GM21723 (cell line): ENCODE measurements around the gene HBB.
"Not testable (repeated sequence)": the region's sequence is repeated elsewhere in the genome, so short reads cannot be mapped to it uniquely, and the experiment has no call there.

Experiments used
- ATAC-seq: cut with Tn5 transposase; IDR thresholded peaks from one replicate; pipeline ENCODE4 v1.9.1; 2021; ENCODE audit warnings: mild to moderate bottlenecking, moderate library complexity; ENCODE audit not compliant: unreplicated experiment

HBB gene

DNA sequence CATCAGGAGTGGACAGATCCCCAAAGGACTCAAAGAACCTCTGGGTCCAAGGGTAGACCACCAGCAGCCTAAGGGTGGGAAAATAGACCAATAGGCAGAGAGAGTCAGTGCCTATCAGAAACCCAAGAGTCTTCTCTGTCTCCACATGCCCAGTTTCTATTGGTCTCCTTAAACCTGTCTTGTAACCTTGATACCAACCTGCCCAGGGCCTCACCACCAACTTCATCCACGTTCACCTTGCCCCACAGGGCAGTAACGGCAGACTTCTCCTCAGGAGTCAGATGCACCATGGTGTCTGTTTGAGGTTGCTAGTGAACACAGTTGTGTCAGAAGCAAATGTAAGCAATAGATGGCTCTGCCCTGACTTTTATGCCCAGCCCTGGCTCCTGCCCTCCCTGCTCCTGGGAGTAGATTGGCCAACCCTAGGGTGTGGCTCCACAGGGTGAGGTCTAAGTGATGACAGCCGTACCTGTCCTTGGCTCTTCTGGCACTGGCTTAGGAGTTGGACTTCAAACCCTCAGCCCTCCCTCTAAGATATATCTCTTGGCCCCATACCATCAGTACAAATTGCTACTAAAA is at the start of gene HBB:
TSS of gene HBB (minus strand) at position 340 of the 579 bp plus-strand sequence. CDS start at position 290, 50 bp downstream.
- ATAC-seq: no peak

DNA sequence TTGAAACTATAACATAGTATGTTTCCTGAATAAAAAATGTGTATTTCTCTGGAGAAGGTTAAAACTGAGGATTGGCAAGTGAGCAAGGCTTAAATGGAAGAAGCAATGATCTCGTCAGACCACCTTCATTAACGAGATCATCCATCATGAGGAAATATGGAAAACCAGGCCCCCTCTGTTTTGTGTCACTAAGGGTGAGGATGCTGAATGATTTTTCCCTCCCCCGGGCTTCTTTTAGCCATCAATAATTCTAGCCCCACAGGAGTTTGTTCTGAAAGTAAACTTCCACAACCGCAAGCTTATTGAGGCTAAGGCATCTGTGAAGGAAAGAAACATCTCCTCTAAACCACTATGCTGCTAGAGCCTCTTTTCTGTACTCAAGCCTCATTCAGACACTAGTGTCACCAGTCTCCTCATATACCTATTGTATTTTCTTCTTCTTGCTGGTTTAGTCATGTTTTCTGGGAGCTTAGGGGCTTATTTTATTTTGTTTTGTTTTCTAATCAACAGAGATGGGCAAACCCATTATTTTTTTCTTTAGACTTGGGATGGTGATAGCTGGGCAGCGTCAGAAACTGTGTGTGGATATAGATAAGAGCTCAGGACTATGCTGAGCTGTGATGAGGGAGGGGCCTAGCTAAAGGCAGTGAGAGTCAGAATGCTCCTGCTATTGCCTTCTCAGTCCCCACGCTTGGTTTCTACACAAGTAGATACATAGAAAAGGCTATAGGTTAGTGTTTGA is 48.7 kb upstream of the HBB start:
- no peak for ATAC-seq

DNA sequence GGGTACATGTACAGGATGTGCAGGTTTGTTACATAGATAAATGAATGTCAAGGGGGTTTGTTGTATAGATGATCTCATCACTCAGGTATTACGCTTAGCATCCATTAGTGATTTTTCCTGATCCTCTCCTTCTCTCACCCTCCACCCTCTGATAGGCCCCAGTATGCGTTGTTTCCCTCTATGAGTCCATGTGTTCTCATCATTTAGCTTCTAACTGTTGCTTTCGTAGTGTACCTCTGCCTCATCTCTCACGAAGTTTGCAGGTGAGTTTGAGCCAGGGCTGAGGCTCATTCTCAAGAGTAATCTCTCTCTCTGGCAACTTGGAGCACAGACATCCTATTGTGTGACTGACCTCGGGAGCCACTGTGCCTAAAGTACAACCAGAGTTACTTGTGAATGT is 47.5 kb upstream of the HBB start:
- no peak for ATAC-seq

DNA sequence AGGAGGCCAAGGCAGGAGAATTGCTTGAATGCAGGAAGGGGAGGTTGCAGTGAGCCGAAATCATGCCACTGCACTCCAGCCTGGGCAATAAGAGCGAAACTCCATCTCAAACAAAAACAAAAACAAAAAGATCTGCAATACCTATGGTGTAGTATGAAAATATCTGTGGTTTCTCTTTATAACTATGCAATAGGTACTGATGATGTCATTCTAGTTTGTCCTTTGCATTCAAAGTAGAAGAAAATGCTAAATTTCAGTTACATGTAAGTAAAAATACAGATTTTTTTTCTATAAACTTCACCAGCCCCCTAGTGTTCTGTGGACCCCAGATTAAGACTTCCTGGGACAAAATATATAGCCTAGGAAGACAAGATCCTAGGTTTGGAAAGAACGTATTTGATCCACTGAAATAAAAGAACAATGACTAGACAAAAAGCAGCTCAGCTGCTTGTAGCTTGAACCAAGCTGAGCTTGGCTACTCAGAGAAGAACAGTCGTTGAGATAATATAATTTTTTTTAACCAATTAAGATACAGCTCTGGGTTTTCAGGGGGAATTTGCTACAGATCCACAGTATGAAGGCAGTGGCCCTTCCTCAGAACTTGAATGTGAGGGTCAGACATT is 45.6 kb upstream of the HBB start:
- ATAC-seq: no peak

DNA sequence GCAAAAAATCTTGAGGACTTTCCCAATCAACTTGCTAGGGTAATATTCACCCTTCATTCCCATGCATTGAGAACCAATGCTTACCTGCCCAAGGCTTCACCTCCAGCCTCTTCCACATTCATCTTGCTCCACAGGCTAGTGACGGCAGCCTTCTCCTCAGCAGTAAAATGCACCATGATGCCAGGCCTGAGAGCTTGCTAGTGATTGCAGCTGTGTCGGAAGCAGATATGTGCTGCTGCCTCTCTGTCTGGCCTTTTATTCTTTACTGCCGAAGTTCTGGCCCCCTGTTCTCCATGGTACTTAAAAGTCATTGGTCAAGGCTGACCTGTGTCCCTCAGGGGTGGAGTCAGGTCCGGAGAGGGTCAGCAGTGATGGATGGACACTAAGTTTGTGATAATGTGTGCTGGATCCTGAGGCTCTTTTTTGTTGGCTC is 42.9 kb upstream of the HBB start, which contains the start of gene HBE1:
TSS of gene HBE1 (minus strand) at position 231 of the 433 bp plus-strand sequence. CDS start at position 176, 55 bp downstream.
- ATAC-seq: no peak

DNA sequence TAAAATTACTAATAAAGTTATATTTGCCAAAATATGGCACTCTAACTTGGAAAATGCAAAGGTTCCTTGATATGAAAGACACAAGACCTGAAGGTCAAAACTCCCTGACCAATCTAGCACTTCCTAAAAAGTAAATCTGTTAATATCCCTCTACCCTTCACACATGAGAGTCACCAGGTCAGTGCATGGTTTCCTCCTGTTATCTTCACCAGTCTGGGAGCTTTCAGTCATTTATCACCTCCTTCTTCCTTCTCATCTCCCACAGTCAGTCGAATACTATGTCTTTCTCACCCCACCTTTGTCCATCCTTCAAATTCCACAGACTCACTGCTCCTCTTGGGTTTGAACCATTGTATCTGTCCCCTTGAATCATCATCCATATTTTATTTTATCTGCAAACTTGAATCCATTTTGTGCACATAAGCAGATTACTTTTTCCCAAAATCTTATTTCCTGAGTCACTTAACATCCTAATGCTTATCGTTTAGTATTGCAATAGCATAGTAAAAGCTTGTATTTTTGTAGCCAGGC is 40.2 kb upstream of the HBB start:
- no peak for ATAC-seq

DNA sequence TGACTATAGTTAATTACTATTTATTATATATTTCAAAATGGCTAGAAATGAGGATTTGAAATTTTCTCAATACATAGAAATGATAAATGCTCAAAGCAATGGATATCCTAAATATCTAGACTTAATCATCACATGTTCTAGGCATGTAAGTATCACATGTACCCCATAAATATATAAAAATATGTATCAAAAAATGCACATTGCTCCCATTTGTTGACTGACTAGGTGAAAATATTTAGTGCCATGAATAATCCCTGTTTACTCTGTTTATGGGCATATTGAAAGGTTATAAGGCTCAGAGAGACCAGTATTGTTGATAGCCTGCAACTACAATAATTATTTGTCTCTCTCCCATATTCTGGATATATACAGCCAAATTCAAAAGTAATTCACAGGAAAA is 39.7 kb upstream of the HBB start:
- ATAC-seq: no peak

DNA sequence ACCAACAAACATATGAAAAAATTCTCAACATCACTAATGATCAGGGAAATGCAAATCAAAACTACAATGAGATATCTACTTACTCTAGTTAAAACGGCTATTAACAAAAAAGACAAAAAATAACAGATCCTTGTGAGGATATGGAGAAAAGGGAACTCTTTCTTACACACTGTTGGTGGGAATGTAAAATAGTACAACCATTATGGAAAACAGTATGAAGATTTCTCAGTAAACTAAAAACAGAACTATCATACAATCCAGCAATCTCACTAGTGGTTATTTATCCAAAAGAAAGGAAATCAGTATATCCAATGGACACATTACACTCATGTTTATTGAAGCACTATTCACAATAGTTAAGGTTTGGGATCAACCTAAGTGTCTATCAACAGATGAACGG is 39.0 kb upstream of the HBB start:
- ATAC-seq: no peak

DNA sequence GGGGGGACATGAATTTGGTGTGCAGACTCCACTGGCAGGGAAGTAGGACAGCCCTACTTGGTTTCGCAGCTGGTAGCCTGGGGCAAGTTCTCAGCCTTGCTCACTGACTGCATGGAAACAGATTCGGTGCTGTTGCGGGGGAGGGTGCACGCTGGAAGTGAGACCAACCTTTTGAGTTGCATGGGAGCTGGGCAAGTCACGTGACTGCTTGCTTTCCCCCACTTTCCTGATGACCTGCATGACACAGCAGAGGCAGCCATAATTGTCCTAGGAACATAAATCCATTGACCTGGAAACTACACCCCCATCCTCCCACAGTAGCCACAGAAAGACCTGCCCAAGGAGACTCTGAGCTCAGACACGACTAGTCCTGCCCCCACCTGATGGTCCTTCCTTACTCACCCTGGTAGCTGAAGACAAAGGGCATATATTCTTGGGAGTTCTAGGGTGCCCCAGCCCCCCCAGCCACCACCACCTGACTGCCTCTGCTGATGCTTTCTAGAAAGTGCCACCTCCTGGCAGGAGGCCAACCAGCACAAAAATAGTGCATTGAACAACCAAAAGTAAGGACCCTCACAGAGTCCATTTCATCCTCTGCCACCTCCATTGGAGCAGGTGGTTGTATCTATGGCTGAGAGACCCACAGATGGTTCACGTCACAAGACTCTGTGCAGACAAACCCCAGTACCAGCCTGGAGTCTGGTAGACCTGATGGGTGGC is 31.8 kb upstream of the HBB start:
- no peak for ATAC-seq

DNA sequence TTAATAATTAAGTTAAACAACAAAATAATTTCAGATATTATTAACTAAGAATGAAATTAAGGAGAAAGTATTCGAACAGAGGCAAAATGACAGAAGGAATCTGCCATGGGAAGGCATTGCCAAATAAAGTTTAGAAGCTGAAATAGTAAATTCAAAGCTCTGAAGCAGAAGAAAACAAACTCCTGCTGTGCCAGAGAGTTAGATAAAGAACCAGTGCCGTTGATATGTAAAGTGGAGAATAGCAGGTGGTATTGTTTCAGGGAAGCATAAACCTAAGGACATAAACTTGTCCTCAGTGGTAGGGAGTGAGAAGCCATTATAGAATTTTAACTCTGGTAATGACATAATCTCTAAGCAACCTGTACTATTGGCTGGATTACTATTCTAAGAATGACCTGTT is 30.4 kb upstream of the HBB start:
- ATAC-seq: no peak

DNA sequence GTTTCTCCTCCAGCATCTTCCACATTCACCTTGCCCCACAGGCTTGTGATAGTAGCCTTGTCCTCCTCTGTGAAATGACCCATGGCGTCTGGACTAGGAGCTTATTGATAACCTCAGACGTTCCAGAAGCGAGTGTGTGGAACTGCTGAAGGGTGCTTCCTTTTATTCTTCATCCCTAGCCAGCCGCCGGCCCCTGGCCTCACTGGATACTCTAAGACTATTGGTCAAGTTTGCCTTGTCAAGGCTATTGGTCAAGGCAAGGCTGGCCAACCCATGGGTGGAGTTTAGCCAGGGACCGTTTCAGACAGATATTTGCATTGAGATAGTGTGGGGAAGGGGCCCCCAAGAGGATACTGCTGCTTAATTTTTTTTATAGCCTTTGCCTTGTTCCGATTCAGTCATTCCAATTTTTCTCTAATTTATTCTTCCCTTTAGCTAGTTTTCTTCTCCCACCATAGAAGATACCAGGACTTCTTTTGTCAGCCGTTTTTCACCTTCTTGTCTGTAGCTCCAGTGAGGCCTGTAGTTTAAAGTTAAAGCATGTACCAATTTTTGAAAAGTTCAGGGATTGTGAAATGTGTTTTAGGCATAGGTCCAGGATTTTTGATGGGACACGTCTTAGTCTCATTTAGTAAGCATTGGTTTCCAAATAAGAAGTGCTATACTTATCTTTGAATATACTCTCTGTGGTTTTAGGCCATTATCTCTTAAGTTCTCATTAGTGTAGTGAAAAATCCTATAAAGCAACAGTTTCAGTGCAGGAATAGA is 28.0 kb upstream of the HBB start, which contains the start of gene HBG2:
TSS of gene HBG2 (minus strand) at position 136 of the 768 bp plus-strand sequence. CDS start at position 83, 53 bp downstream.
- not testable (repeated sequence) for ATAC-seq

DNA sequence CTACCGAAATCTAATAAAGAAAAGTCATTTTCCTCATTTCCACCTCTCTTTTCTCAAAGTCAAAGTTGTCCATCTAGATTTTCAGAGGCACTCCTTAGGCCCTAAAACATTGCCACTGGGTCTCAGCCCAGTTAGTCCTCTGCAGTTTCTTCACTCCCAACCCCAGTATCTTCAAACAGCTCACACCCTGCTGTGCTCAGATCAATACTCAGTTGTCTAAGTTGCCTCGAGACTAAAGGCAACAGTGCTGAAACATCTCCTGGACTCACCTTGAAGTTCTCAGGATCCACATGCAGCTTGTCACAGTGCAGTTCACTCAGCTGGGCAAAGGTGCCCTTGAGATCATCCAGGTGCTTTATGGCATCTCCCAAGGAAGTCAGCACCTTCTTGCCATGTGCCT is 27.2 kb upstream of the HBB start:
- not testable (repeated sequence) for ATAC-seq

DNA sequence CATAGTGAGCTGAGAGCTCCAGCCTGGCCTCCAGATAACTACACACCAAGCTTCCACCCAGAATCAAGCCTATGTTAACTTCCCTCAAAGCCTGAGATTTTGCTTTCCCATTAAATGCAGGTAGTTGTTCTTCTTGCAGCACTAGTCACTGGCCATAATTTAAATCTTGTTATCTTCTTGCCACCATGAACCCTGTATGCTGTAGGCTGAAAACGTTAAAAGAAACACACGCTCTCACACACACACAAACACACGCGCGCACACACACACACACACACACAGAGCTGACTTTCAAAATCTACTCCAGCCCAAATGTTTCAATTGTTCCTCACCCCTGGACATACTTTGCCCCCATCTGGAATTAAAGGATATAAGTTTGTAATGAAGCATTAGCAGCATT is 26.6 kb upstream of the HBB start:
- ATAC-seq: not testable (repeated sequence)

DNA sequence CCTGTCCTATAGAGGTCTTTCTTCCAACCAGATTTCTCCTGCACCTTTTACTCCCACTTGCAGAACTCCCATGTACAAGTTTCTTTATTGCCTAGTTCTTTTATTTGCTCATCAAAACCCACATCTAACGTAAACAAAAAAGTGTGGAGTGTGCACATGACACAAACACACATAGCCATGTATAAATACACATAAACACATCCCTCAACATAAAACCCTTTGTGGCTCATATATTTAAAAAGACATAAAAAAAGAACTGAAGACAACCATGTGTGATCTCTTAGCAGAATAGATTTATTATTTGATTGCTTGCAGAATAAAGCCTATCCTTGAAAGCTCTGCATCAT is 26.0 kb upstream of the HBB start:
- ATAC-seq: no peak

DNA sequence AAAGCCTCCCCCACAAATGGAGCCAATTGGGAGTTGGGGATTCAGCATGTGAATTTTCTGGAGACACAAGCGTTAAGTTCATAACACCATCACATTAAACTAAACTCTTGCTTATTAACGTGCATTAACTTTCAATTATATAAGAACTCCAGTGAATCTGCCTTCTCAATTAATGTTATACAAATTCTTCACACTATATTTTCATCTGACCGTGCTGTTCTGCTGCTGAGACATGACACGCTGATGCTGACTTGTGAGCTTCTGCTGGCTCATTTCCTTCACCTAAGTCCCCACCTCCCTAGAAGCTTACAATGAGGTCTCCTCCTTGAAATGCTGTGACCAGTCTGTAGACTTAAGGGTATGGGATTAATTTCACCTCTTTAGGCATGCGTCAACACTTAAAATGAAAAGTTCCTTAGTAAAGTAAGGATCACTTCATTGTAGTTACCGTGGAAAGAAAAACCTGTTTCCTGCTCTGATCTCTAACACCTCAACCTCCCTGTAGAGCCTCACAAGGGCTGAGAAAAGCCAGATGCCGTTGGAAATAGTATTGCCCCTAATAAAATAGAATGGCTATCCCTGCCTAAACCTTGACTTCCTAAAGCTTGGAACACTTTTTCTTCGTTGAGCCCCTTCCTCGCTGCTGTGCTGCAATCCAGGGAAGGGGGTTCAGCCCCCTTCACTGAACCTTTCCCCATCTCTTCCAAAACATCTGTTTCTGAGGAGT is 25.5 kb upstream of the HBB start:
- no peak for ATAC-seq

DNA sequence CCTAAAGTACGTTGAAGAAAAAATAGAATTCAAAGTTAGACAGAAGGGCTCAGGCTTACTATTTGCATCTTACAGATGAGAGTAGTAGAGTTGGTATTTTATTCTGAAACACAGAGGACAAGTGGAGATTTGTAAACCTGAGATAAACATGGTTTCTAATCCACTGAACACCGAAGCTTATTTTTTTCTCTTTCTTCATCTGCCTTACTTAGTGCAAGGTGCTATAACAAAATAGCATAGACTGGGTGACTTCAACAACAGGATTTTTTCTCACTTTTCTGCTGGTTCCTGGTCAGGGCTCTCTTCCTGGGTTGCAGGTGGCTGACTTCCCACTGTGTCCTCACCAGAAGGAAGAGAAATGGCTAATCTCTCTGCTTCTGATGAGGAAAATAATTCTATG is 24.9 kb upstream of the HBB start:
- no peak for ATAC-seq

DNA sequence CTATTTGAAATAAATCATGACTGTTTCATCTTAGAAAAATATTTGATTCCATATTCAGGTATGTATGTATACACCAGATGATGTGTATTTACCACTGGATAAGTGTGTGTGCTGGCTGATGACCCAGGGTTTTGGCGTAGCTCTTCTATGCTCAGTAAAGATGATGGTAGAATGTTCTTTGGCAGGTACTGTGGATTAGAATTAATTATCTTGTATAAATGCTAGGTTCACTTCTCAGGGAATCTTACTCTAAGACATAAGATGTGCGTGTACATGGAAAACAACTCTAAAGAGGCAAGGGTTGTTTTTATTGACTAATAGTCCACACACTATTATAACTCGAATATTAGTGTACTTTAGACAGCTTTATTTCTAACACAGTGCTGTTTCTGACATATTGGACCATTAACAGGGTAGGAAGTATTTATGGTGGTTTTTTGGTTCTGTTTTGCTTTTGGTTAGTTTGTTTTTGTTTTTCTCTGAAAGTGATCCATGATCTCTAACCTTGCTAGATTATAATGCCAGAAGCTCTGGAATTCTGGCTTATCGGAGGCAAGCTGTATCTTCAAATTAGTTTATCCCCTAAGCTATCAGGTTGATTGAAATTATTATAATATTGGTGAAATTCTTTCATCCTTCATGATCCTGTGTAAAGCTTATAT is 23.8 kb upstream of the HBB start:
- no peak for ATAC-seq

DNA sequence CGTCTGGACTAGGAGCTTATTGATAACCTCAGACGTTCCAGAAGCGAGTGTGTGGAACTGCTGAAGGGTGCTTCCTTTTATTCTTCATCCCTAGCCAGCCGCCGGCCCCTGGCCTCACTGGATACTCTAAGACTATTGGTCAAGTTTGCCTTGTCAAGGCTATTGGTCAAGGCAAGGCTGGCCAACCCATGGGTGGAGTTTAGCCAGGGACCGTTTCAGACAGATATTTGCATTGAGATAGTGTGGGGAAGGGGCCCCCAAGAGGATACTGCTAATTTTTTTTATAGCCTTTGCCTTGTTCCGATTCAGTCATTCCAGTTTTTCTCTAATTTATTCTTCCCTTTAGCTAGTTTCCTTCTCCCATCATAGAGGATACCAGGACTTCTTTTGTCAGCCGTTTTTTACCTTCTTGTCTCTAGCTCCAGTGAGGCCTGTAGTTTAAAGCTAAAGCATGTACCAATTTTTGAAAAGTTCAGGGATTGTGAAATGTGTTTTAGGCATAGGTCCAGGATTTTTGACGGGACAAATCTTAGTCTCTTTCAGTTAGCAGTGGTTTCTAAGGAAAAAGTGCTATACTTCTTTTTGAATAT is 23.0 kb upstream of the HBB start, which contains the start of gene HBG1:
TSS of gene HBG1 (minus strand) at position 51 of the 590 bp plus-strand sequence. CDS start 53 bp downstream, outside the sequence.
- ATAC-seq: not testable (repeated sequence)

DNA sequence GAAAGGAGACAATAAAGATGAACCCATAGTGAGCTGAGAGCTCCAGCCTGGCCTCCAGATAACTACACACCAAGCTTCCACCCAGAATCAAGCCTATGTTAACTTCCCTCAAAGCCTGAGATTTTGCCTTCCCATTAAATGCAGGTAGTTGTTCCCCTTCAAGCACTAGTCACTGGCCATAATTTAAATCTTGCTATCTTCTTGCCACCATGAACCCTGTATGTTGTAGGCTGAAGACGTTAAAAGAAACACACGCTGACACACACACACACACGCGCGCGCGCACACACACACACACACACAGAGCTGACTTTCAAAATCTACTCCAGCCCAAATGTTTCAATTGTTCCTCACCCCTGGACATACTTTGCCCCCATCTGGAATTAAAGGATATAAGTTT is 21.6 kb upstream of the HBB start:
- not testable (repeated sequence) for ATAC-seq
